GM18499 (cell line): Measurements from ENCODE around the gene LMNB1.
A peak's percentile ranks its signal among the peaks of the same experiment; 100 is the strongest.
"Not testable (repeated sequence)": the region's sequence is repeated elsewhere in the genome, so short reads cannot be mapped to it uniquely, and the experiment has no call there.

Source experiments
- ATAC-seq: cut with Tn5 transposase; IDR thresholded peaks from one replicate; pipeline ENCODE4 v1.9.1; 2021; ENCODE audit warnings: moderate number of reproducible peaks; ENCODE audit not compliant: insufficient read depth, unreplicated experiment

Gene LMNB1

GRCh38 chr5:126816649-126817048 lies 39.7 kb downstream of the LMNB1 start:
- ATAC-seq: no peak

GRCh38 chr5:126818736-126819135 lies 41.8 kb downstream of the LMNB1 start:
- ATAC-seq: no peak

- ATAC-seq: no peak
Measured at GRCh38 chr5:126819253-126819652, 42.3 kb downstream of the LMNB1 start.

- no peak for ATAC-seq
Measured at GRCh38 chr5:126826619-126827215, 49.8 kb downstream of the LMNB1 start.

- ATAC-seq: no peak
Measured at GRCh38 chr5:126829098-126829497, 52.2 kb downstream of the LMNB1 start.

- ATAC-seq: no peak
Measured at GRCh38 chr5:126830061-126830460, 53.1 kb downstream of the LMNB1 start.

- ATAC-seq: no peak
Measured at GRCh38 chr5:126831156-126831555, 54.2 kb downstream of the LMNB1 start.

GRCh38 chr5:126836778-126837177 lies 59.8 kb downstream of the LMNB1 start:
- ATAC-seq: no peak

- no peak for ATAC-seq
Measured at GRCh38 chr5:126837242-126837641, 60.3 kb downstream of the LMNB1 start.

GRCh38 chr5:126837906-126838539 lies 61.1 kb downstream of the LMNB1 start:
- ATAC-seq: no peak

- not testable (repeated sequence) for ATAC-seq
Measured at GRCh38 chr5:126839407-126839806, 62.5 kb downstream of the LMNB1 start.

- ATAC-seq: not testable (repeated sequence)
Measured at GRCh38 chr5:126843375-126843774, 66.4 kb downstream of the LMNB1 start.

- peak; percentile 64 for ATAC-seq
Measured at GRCh38 chr5:126845470-126846070, 68.6 kb downstream of the LMNB1 start.

GRCh38 chr5:126846344-126846743 lies 69.4 kb downstream of the LMNB1 start:
- no peak for ATAC-seq

GRCh38 chr5:126846744-126847455 lies 70.0 kb downstream of the LMNB1 start:
- no peak for ATAC-seq

GRCh38 chr5:126847456-126847820 lies 70.5 kb downstream of the LMNB1 start:
- no peak for ATAC-seq

GRCh38 chr5:126847826-126848251 lies 70.9 kb downstream of the LMNB1 start:
- no peak for ATAC-seq

GRCh38 chr5:126848253-126848652 lies 71.3 kb downstream of the LMNB1 start:
- ATAC-seq: no peak

- no peak for ATAC-seq
Measured at GRCh38 chr5:126849101-126849678, 72.3 kb downstream of the LMNB1 start.

GRCh38 chr5:126851501-126852011 lies 74.6 kb downstream of the LMNB1 start:
- no peak for ATAC-seq
